22Rv1 (cell line): Measurements from ENCODE around the gene TCF25.
A peak's percentile ranks its signal among the peaks of the same experiment; 100 is the strongest.

ENCODE experiments used
- ZFX ChIP-seq: fragments of 450-650 bp; IDR thresholded peaks from 2 replicates; pipeline ENCODE4 v1.6.1; 2017; ENCODE audit warnings: antibody characterized with exemption, borderline replicate concordance
- TF ChIP-seq, protein P1 (sequence below): fragments of 450-650 bp; IDR thresholded peaks from 2 replicates; pipeline ENCODE4 v1.5.1; 2017; ENCODE audit warnings: mild to moderate bottlenecking

- TF ChIP-seq, protein P1, sequence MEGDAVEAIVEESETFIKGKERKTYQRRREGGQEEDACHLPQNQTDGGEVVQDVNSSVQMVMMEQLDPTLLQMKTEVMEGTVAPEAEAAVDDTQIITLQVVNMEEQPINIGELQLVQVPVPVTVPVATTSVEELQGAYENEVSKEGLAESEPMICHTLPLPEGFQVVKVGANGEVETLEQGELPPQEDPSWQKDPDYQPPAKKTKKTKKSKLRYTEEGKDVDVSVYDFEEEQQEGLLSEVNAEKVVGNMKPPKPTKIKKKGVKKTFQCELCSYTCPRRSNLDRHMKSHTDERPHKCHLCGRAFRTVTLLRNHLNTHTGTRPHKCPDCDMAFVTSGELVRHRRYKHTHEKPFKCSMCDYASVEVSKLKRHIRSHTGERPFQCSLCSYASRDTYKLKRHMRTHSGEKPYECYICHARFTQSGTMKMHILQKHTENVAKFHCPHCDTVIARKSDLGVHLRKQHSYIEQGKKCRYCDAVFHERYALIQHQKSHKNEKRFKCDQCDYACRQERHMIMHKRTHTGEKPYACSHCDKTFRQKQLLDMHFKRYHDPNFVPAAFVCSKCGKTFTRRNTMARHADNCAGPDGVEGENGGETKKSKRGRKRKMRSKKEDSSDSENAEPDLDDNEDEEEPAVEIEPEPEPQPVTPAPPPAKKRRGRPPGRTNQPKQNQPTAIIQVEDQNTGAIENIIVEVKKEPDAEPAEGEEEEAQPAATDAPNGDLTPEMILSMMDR, result no peak
- 0 out of 2 replicates have a peak, but pooled peaks have one; percentile 38 for TF ChIP-seq ZFX
These were observed at the start of gene TCF25 for GRCh38 chr16:89873109-89873971.
